ENCODE measurements around the gene PAX9. TPM values are rescaled to one million over a fixed set of nuclear protein-coding genes. Genes with fewer than 3 reads are reported as not detected.
A peak's percentile ranks its signal among the peaks of the same experiment; 100 is the strongest.

PAX9 gene
- total and polyA plus RNA-seq, 12 donors, result under 0.01 to 0.04 TPM; not detected in 10

GRCh38 chr14:36657399-36658122, 4.1 kb upstream of the PAX9 start:
- Histone ChIP-seq H3K4me1 (replicated peaks in 1 of 2) (peaks cover 9 to 19% of the 10 kb centered on the region in 2 donors), H3K4me3 (peak overlapping the region in 1 of 4 donors; percentile 35), H3K27ac (no peak overlapping the region), H3K9me3 (replicated peaks in 1 of 3) (no peaks in the 10 kb centered on the region), H3K36me3 (replicated peaks in 1 of 2) (no peaks in the 10 kb centered on the region), H3K27me3 (peaks cover 97% of the 10 kb centered on the region)
- intact Hi-C loops (cut with DNase I), result loop anchor here in 1 of 2 donors (10.0 kb wide), 1 partner anchor 277 kb away; no protein-coding TSS in a partner anchor
- DNase-seq, result no peak
- WGBS, 4 donors, result 4% methylated on average over 24 to 55 of the region's 55 CpGs
- TF ChIP-seq CTCF (IDR thresholded peaks at IDR 0.05) (no peak), POLR2A (IDR thresholded peaks at IDR 0.05) (no peak)

GRCh38 chr14:36658123-36659009, 3.3 kb upstream of the PAX9 start:
- 8 to 10% (median 9%) methylated on average over 22 to 55 of the region's 55 CpGs for WGBS, 4 donors
- Histone ChIP-seq H3K9me3 (replicated peaks in 1 of 3) (no peaks in the 10 kb centered on the region), H3K27ac (no peak overlapping the region), H3K4me1 (replicated peaks in 1 of 2) (peaks cover 9 to 27% of the 10 kb centered on the region in 2 donors), H3K4me3 (no peak overlapping the region), H3K36me3 (replicated peaks in 1 of 2) (no peaks in the 10 kb centered on the region), H3K27me3 (peaks cover 97% of the 10 kb centered on the region)
- intact Hi-C loops (cut with DNase I), result loop anchor here in 1 of 2 donors (10.0 kb wide), 1 partner anchor 276 kb away; no protein-coding TSS in a partner anchor
- no peak for TF ChIP-seq CTCF (IDR thresholded peaks at IDR 0.05)
- no peak for TF ChIP-seq POLR2A (IDR thresholded peaks at IDR 0.05)
- DNase-seq, result no peak

GRCh38 chr14:36659010-36659821, 2.4 kb upstream of the PAX9 start:
- Histone ChIP-seq H3K27ac (no peak overlapping the region), H3K4me3 (no peak overlapping the region), H3K9me3 (replicated peaks in 1 of 3) (no peaks in the 10 kb centered on the region), H3K36me3 (replicated peaks in 1 of 2) (no peaks in the 10 kb centered on the region), H3K4me1 (replicated peaks in 1 of 2) (peaks cover 14 to 34% of the 10 kb centered on the region in 2 donors), H3K27me3 (peaks cover 97% of the 10 kb centered on the region)
- WGBS, 4 donors, result 15 to 21% (median 18%) methylated on average over 24 to 35 of the region's 35 CpGs
- no peak for TF ChIP-seq POLR2A (IDR thresholded peaks at IDR 0.05)
- no peak for TF ChIP-seq CTCF (IDR thresholded peaks at IDR 0.05)
- DNase-seq, result no peak
- intact Hi-C loops (cut with DNase I), result loop anchor here in 1 of 2 donors (10.0 kb wide), 1 partner anchor 276 kb away; no protein-coding TSS in a partner anchor
